ENCODE measurements around the gene BUB1. TPM values are rescaled to one million over a fixed set of nuclear protein-coding genes. Genes with fewer than 3 reads are reported as not detected.

BUB1 gene
- total and polyA plus RNA-seq, 9 of the 15 experiments (the other 6 are each of a cell fraction or from before 2014, with no cell fraction given): 73.4 to 247 (median 118) TPM

DNA sequence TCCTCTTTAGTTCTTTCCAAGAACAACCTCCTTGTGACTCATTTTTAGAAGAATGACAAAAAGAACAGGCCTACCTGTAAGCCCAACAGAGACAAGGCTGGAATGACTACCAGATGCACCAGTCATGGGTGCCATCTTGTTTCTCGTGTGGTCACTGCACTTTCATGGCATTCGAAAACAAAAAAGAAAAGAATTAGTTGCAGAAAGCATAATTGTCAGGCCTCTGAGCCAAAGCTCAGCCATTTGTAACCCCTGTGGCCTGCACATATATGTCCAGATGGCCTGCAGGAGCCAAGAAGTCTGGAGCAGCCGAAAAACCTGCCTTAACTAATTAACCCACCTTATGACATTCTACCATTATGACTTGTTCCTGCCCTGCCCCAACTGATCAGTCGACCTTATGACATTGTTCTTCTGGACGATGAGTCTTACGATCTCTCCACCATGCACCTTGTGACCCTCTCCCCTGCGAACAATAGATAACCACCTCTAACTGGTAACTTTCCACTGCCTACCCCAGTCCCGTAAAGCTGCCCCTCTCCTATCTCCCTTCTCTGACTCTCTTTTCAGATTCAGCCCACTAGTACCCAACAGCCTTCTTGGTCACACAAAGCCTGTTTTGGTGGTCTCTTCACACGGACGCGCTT lies 13.9 kb upstream of the BUB1 start (continued):
- TF ChIP-seq, protein P1, sequence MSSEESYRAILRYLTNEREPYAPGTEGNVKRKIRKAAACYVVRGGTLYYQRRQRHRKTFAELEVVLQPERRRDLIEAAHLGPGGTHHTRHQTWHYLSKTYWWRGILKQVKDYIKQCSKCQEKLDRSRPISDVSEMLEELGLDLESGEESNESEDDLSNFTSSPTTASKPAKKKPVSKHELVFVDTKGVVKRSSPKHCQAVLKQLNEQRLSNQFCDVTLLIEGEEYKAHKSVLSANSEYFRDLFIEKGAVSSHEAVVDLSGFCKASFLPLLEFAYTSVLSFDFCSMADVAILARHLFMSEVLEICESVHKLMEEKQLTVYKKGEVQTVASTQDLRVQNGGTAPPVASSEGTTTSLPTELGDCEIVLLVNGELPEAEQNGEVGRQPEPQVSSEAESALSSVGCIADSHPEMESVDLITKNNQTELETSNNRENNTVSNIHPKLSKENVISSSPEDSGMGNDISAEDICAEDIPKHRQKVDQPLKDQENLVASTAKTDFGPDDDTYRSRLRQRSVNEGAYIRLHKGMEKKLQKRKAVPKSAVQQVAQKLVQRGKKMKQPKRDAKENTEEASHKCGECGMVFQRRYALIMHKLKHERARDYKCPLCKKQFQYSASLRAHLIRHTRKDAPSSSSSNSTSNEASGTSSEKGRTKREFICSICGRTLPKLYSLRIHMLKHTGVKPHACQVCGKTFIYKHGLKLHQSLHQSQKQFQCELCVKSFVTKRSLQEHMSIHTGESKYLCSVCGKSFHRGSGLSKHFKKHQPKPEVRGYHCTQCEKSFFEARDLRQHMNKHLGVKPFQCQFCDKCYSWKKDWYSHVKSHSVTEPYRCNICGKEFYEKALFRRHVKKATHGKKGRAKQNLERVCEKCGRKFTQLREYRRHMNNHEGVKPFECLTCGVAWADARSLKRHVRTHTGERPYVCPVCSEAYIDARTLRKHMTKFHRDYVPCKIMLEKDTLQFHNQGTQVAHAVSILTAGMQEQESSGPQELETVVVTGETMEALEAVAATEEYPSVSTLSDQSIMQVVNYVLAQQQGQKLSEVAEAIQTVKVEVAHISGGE (CRISPR knock-in tag; IDR thresholded peaks at IDR 0.05): 0 out of 6 replicates have a peak, but pooled peaks of 1 of the 3 experiments have one; percentile 49
- TF ChIP-seq, protein P2, sequence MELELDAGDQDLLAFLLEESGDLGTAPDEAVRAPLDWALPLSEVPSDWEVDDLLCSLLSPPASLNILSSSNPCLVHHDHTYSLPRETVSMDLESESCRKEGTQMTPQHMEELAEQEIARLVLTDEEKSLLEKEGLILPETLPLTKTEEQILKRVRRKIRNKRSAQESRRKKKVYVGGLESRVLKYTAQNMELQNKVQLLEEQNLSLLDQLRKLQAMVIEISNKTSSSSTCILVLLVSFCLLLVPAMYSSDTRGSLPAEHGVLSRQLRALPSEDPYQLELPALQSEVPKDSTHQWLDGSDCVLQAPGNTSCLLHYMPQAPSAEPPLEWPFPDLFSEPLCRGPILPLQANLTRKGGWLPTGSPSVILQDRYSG (tag; conservative IDR thresholded peaks at IDR 0.05; ENCODE audit: low read depth): peak; percentile 86; the same call in 1 of the 2 replicates
- TF ChIP-seq, protein P3, sequence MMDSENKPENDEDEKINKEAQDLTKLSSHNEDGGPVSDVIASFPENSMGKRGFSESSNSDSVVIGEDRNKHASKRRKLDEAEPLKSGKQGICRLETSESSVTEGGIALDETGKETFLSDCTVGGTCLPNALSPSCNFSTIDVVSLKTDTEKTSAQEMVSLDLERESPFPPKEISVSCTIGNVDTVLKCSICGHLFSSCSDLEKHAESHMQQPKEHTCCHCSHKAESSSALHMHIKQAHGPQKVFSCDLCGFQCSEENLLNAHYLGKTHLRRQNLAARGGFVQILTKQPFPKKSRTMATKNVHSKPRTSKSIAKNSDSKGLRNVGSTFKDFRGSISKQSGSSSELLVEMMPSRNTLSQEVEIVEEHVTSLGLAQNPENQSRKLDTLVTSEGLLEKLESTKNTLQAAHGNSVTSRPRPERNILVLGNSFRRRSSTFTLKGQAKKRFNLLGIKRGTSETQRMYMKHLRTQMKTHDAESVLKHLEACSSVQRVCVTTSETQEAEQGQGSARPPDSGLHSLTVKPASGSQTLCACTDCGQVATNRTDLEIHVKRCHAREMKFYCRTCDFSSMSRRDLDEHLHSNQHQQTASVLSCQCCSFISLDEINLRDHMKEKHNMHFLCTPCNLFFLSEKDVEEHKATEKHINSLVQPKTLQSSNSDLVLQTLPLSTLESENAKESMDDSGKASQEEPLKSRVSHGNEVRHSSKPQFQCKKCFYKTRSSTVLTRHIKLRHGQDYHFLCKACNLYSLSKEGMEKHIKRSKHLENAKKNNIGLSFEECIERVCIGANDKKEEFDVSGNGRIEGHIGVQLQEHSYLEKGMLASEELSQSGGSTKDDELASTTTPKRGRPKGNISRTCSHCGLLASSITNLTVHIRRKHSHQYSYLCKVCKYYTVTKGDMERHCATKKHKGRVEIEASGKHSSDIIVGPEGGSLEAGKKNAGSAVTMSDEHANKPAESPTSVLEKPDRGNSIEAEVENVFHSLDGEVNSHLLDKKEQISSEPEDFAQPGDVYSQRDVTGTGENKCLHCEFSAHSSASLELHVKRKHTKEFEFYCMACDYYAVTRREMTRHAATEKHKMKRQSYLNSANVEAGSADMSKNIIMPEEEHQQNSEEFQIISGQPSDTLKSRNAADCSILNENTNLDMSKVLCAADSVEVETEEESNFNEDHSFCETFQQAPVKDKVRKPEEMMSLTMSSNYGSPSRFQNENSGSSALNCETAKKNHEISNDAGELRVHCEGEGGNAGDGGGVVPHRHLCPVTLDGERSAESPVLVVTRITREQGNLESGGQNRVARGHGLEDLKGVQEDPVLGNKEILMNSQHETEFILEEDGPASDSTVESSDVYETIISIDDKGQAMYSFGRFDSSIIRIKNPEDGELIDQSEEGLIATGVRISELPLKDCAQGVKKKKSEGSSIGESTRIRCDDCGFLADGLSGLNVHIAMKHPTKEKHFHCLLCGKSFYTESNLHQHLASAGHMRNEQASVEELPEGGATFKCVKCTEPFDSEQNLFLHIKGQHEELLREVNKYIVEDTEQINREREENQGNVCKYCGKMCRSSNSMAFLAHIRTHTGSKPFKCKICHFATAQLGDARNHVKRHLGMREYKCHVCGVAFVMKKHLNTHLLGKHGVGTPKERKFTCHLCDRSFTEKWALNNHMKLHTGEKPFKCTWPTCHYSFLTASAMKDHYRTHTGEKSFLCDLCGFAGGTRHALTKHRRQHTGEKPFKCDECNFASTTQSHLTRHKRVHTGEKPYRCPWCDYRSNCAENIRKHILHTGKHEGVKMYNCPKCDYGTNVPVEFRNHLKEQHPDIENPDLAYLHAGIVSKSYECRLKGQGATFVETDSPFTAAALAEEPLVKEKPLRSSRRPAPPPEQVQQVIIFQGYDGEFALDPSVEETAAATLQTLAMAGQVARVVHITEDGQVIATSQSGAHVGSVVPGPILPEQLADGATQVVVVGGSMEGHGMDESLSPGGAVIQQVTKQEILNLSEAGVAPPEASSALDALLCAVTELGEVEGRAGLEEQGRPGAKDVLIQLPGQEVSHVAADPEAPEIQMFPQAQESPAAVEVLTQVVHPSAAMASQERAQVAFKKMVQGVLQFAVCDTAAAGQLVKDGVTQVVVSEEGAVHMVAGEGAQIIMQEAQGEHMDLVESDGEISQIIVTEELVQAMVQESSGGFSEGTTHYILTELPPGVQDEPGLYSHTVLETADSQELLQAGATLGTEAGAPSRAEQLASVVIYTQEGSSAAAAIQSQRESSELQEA (IDR thresholded peaks at IDR 0.05; ENCODE audit: low read depth): no peak
- TF ChIP-seq, protein P4, sequence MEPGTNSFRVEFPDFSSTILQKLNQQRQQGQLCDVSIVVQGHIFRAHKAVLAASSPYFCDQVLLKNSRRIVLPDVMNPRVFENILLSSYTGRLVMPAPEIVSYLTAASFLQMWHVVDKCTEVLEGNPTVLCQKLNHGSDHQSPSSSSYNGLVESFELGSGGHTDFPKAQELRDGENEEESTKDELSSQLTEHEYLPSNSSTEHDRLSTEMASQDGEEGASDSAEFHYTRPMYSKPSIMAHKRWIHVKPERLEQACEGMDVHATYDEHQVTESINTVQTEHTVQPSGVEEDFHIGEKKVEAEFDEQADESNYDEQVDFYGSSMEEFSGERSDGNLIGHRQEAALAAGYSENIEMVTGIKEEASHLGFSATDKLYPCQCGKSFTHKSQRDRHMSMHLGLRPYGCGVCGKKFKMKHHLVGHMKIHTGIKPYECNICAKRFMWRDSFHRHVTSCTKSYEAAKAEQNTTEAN (CRISPR knock-in tag; IDR thresholded peaks at IDR 0.05): no peak
- TF ChIP-seq MYC (IDR thresholded peaks at IDR 0.05; ENCODE audit: low read depth, low read length): no peak
- TF ChIP-seq MYC (CRISPR knock-in tag; IDR thresholded peaks at IDR 0.05; ENCODE audit: borderline replicate concordance, low read depth): no peak
- TF ChIP-seq MXI1 (IDR thresholded peaks at IDR 0.05; ENCODE audit: low read depth, low read length): no peak
- TF ChIP-seq ARNT (IDR thresholded peaks at IDR 0.05): 0 out of 4 replicates have a peak, but pooled peaks of 1 of the 2 experiments have one; percentile 25
- TF ChIP-seq ZNF583 (CRISPR knock-in tag; IDR thresholded peaks at IDR 0.05): peak; percentile 79
- TF ChIP-seq, protein P5, sequence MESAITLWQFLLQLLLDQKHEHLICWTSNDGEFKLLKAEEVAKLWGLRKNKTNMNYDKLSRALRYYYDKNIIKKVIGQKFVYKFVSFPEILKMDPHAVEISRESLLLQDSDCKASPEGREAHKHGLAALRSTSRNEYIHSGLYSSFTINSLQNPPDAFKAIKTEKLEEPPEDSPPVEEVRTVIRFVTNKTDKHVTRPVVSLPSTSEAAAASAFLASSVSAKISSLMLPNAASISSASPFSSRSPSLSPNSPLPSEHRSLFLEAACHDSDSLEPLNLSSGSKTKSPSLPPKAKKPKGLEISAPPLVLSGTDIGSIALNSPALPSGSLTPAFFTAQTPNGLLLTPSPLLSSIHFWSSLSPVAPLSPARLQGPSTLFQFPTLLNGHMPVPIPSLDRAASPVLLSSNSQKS (CRISPR knock-in tag; IDR thresholded peaks at IDR 0.05): no peak
- no peak for TF ChIP-seq ELF2 (CRISPR knock-in tag; IDR thresholded peaks at IDR 0.05)

Measured in K562 (cell line).